GM19351 (cell line): ENCODE measurements around the gene CAMKMT.

Experiments used
- ATAC-seq: cut with Tn5 transposase; IDR thresholded peaks from one replicate; pipeline ENCODE4 v1.9.1; 2021; ENCODE audit warnings: mild to moderate bottlenecking, moderate library complexity; ENCODE audit not compliant: unreplicated experiment

The CAMKMT gene

GRCh38 chr2:44361330-44362206 lies at the start of gene CAMKMT, which contains the start of gene PREPL:
CAMKMT (plus strand) TSS chr2:44361947.
PREPL (minus strand) TSS chr2:44361494; CDS start chr2:44346342, 15,152 bp downstream.
- peak; percentile 80 for ATAC-seq

GRCh38 chr2:44314362-44314761 lies 47.4 kb upstream of the CAMKMT start:
- ATAC-seq: no peak

GRCh38 chr2:44315945-44316344 lies 45.8 kb upstream of the CAMKMT start:
- ATAC-seq: no peak

GRCh38 chr2:44320832-44321231 lies 40.9 kb upstream of the CAMKMT start:
- no peak for ATAC-seq

GRCh38 chr2:44321360-44321759 lies 40.4 kb upstream of the CAMKMT start:
- ATAC-seq: no peak

GRCh38 chr2:44324971-44325426 lies 36.7 kb upstream of the CAMKMT start:
- no peak for ATAC-seq

- no peak for ATAC-seq
Observed at GRCh38 chr2:44325897-44326296, 35.9 kb upstream of the CAMKMT start.

GRCh38 chr2:44326548-44327264 lies 35.0 kb upstream of the CAMKMT start:
- ATAC-seq: no peak

- ATAC-seq: no peak
Observed at GRCh38 chr2:44328750-44329149, 33.0 kb upstream of the CAMKMT start.

- ATAC-seq: no peak
Observed at GRCh38 chr2:44329343-44329742, 32.4 kb upstream of the CAMKMT start.

- ATAC-seq: no peak
Observed at GRCh38 chr2:44330801-44331200, 30.9 kb upstream of the CAMKMT start.

- ATAC-seq: no peak
Observed at GRCh38 chr2:44333994-44334393, 27.8 kb upstream of the CAMKMT start.

GRCh38 chr2:44335806-44336538 lies 25.8 kb upstream of the CAMKMT start:
- ATAC-seq: no peak

- ATAC-seq: no peak
Observed at GRCh38 chr2:44342854-44343253, 18.9 kb upstream of the CAMKMT start.

GRCh38 chr2:44347526-44347925 lies 14.2 kb upstream of the CAMKMT start:
- ATAC-seq: no peak

- ATAC-seq: no peak
Observed at GRCh38 chr2:44348400-44348799, 13.3 kb upstream of the CAMKMT start.

- ATAC-seq: no peak
Observed at GRCh38 chr2:44349506-44349905, 12.2 kb upstream of the CAMKMT start.

GRCh38 chr2:44351088-44351487 lies 10.7 kb upstream of the CAMKMT start:
- no peak for ATAC-seq

- ATAC-seq: no peak
Observed at GRCh38 chr2:44351676-44352075, 10.1 kb upstream of the CAMKMT start.

GRCh38 chr2:44352510-44352909 lies 9.2 kb upstream of the CAMKMT start:
- no peak for ATAC-seq

GRCh38 chr2:44354761-44355160 lies 7.0 kb upstream of the CAMKMT start:
- no peak for ATAC-seq
